ENCODE results near the gene ABCC4. TPM values are rescaled to one million over a fixed set of nuclear protein-coding genes. Genes with fewer than 3 reads are reported as not detected.
"Not testable (repeated sequence)": the region's sequence is repeated elsewhere in the genome, so short reads cannot be mapped to it uniquely, and the experiment has no call there.

ABCC4 gene
- polyA plus RNA-seq, 1 donor from 2014 or later = 2.4 TPM

DNA sequence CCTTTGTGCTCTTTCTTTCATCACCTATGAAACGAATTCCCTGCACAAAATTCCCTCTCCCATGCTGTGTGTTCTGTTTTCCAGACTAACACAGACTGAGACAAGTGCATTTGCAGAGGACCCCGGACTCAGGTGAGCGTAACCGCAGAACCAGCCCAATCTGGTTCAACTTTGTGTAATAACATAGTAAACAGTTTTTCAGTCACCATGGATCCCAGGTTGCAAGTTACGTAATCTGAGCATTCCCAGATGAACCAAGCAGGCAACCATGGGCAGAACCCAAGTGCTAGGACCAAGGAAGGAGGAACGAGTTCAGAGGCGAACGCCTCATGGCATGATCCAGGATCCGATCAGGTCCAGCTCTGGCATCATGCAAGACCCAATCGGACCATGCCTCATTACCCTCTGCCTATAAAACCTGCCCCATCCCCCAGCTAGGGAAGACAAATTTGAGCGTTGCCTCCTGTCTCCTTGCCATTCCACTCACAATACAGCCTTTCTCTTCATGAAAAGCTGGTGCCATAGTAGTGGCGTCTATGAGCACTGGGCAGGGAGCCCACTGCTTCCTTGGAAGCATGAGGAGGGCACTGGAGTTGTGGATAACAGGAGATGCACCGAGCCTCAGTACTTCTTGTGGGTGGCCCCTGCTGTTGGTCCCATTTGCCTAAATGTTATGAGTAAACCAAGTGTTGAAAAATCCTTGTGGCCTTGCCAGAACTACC, 107.6 kb downstream of the ABCC4 start:
- Histone ChIP-seq H2AFZ (ENCODE audit: low read depth, low read length) (no peak overlapping the region), H3K4me2 (ENCODE audit: low read length) (no peak overlapping the region), H3K27me3 (ENCODE audit: insufficient read depth, low read depth, low read length) (no peaks in the 10 kb centered on the region), H3K4me3 (ENCODE audit: low read length) (no peak overlapping the region), H3K79me2 (replicated peaks; ENCODE audit: insufficient read depth, low read length) (no peaks in the 10 kb centered on the region), H3F3A (ENCODE audit: insufficient read depth, low read length, poor library complexity, severe bottlenecking) (no peaks in the 10 kb centered on the region), H3K36me3 (ENCODE audit: insufficient read depth, low read length) (no peaks in the 10 kb centered on the region), H3K27ac (ENCODE audit: low read length) (no peak overlapping the region), H3K9me3 (ENCODE audit: low read length) (no peaks in the 10 kb centered on the region), H4K20me1 (ENCODE audit: insufficient read depth) (no peaks in the 10 kb centered on the region), H3K9ac (ENCODE audit: low read length) (no peak overlapping the region), H3K9me2 (ENCODE audit: insufficient read depth, low read length) (no peaks in the 10 kb centered on the region)
- TF ChIP-seq RAD21 (conservative IDR thresholded peaks at IDR 0.05) (no peak), SMC3 (conservative IDR thresholded peaks at IDR 0.05; ENCODE audit: poor library complexity) (no peak), TAF1 (IDR thresholded peaks at IDR 0.05; ENCODE audit: low read depth) (no peak), EZH2 (IDR thresholded peaks at IDR 0.05; ENCODE audit: borderline replicate concordance, insufficient read depth, low read length, poor library complexity, severe bottlenecking) (no peak), POLR2AphosphoS5 (IDR thresholded peaks at IDR 0.05) (no peak), EP300 (conservative IDR thresholded peaks at IDR 0.05; ENCODE audit: poor library complexity, severe bottlenecking) (no peak), MXI1 (conservative IDR thresholded peaks at IDR 0.05; ENCODE audit: poor library complexity, severe bottlenecking) (no peak)
- TF ChIP-seq, protein P1, sequence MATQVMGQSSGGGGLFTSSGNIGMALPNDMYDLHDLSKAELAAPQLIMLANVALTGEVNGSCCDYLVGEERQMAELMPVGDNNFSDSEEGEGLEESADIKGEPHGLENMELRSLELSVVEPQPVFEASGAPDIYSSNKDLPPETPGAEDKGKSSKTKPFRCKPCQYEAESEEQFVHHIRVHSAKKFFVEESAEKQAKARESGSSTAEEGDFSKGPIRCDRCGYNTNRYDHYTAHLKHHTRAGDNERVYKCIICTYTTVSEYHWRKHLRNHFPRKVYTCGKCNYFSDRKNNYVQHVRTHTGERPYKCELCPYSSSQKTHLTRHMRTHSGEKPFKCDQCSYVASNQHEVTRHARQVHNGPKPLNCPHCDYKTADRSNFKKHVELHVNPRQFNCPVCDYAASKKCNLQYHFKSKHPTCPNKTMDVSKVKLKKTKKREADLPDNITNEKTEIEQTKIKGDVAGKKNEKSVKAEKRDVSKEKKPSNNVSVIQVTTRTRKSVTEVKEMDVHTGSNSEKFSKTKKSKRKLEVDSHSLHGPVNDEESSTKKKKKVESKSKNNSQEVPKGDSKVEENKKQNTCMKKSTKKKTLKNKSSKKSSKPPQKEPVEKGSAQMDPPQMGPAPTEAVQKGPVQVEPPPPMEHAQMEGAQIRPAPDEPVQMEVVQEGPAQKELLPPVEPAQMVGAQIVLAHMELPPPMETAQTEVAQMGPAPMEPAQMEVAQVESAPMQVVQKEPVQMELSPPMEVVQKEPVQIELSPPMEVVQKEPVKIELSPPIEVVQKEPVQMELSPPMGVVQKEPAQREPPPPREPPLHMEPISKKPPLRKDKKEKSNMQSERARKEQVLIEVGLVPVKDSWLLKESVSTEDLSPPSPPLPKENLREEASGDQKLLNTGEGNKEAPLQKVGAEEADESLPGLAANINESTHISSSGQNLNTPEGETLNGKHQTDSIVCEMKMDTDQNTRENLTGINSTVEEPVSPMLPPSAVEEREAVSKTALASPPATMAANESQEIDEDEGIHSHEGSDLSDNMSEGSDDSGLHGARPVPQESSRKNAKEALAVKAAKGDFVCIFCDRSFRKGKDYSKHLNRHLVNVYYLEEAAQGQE (IDR thresholded peaks at IDR 0.05; ENCODE audit: borderline replicate concordance) = no peak
- TF ChIP-seq, protein P2, sequence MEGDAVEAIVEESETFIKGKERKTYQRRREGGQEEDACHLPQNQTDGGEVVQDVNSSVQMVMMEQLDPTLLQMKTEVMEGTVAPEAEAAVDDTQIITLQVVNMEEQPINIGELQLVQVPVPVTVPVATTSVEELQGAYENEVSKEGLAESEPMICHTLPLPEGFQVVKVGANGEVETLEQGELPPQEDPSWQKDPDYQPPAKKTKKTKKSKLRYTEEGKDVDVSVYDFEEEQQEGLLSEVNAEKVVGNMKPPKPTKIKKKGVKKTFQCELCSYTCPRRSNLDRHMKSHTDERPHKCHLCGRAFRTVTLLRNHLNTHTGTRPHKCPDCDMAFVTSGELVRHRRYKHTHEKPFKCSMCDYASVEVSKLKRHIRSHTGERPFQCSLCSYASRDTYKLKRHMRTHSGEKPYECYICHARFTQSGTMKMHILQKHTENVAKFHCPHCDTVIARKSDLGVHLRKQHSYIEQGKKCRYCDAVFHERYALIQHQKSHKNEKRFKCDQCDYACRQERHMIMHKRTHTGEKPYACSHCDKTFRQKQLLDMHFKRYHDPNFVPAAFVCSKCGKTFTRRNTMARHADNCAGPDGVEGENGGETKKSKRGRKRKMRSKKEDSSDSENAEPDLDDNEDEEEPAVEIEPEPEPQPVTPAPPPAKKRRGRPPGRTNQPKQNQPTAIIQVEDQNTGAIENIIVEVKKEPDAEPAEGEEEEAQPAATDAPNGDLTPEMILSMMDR (IDR thresholded peaks at IDR 0.05; ENCODE audit: poor library complexity, severe bottlenecking) = no peak

DNA sequence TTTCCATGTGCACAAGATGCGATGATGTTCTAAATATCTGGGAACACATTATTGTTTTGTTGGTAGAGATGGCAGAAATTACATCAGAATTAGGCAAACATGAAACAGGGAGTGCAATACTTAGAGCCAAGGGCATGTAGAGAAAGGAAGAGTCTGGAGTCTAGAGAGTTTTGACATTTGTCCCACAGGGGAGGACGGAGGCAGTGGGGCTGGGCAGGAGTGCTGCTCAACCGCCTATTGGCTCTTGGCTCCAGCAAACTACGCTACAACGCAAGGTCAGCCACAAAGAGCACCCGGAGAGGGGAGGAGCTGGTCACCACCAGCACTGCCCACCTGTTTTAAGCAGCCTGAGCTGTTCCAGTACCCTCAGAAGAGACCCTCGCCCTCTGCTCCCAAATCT, 108.3 kb downstream of the ABCC4 start:
- H3K9me3 ChIP-seq (ENCODE audit: low read length) = no peaks in the 10 kb centered on the region
- H3K27me3 ChIP-seq (ENCODE audit: insufficient read depth, low read depth, low read length) = no peaks in the 10 kb centered on the region
- H2AFZ ChIP-seq (ENCODE audit: low read depth, low read length) = no peak overlapping the region
- TF ChIP-seq EZH2 (IDR thresholded peaks at IDR 0.05; ENCODE audit: borderline replicate concordance, insufficient read depth, low read length, poor library complexity, severe bottlenecking) = no peak
- TF ChIP-seq, protein P2 (IDR thresholded peaks at IDR 0.05; ENCODE audit: poor library complexity, severe bottlenecking) = no peak
- no peak for TF ChIP-seq EP300 (conservative IDR thresholded peaks at IDR 0.05; ENCODE audit: poor library complexity, severe bottlenecking)
- no peak for TF ChIP-seq POLR2AphosphoS5 (IDR thresholded peaks at IDR 0.05)
- no peaks in the 10 kb centered on the region for H3K79me2 ChIP-seq (replicated peaks; ENCODE audit: insufficient read depth, low read length)
- H3K4me2 ChIP-seq (ENCODE audit: low read length) = no peak overlapping the region
- H4K20me1 ChIP-seq (ENCODE audit: insufficient read depth) = no peaks in the 10 kb centered on the region
- no peak overlapping the region for H3K9ac ChIP-seq (ENCODE audit: low read length)
- H3K9me2 ChIP-seq (ENCODE audit: insufficient read depth, low read length) = no peaks in the 10 kb centered on the region
- no peak overlapping the region for H3K4me3 ChIP-seq (ENCODE audit: low read length)
- H3K36me3 ChIP-seq (ENCODE audit: insufficient read depth, low read length) = no peaks in the 10 kb centered on the region
- H3K27ac ChIP-seq (ENCODE audit: low read length) = no peak overlapping the region
- no peaks in the 10 kb centered on the region for H3F3A ChIP-seq (ENCODE audit: insufficient read depth, low read length, poor library complexity, severe bottlenecking)

DNA sequence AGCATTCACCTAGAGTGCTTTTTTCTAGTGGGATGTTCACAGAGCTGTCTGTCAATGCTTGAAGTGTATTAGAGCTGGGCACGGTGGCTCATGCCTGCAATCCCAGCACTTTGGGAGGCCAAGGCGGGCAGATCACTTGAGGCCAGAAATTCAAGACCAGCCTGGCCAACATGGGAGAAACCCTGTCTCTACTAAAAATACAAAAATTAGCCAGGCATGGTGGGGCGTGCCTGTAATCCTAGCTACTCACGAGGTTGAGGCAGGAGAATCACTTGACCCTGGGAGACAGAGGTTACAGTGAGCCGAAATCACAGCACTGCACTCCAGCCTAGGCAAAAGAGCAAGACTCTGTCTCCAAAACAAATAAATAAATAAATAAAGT, 108.7 kb downstream of the ABCC4 start:
- not testable (repeated sequence) for H3K79me2 ChIP-seq (replicated peaks; ENCODE audit: insufficient read depth, low read length); H3K9me3 ChIP-seq (ENCODE audit: low read length); H3K9ac ChIP-seq (ENCODE audit: low read length); H3K27me3 ChIP-seq (ENCODE audit: insufficient read depth, low read depth, low read length); H3K4me2 ChIP-seq (ENCODE audit: low read length); H3K36me3 ChIP-seq (ENCODE audit: insufficient read depth, low read length); H3F3A ChIP-seq (ENCODE audit: insufficient read depth, low read length, poor library complexity, severe bottlenecking); H3K27ac ChIP-seq (ENCODE audit: low read length); H4K20me1 ChIP-seq (ENCODE audit: insufficient read depth); H3K9me2 ChIP-seq (ENCODE audit: insufficient read depth, low read length); H2AFZ ChIP-seq (ENCODE audit: low read depth, low read length); H3K4me3 ChIP-seq (ENCODE audit: low read length)

Data from neural cell (in vitro differentiated cells).